ENCODE results near the gene CFAP20DC.
"Not testable (repeated sequence)": the region's sequence is repeated elsewhere in the genome, so short reads cannot be mapped to it uniquely, and the experiment has no call there.

DNA sequence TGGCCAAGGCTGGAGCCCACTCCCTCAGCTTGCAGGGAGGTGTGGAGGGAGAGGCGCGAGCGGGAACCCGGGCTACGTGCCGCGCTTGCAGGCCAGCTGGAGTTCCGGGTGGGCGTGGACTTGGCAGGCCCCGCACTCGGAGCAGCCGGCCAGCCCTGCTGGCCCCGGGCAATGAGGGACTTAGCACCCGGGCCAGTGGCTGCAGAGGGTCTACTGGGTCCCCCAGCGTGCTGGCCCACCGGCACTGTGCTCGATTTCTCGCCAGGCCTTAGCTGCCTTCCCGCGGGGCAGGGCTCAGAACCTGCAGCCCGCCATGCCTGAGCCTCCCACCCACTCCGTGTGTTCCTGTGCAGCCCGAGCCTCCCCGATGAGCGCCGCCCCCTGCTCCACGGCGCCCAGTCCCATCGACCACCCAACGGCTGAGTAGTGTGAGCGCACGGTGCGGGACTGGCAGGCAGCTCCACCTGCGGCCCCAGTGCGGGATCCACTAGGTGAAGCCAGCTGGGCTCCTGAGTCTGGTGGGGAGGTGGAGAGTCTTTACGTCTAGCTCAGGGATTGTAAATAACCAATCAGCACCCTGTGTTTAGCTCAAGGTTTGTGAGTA is 1.1 kb upstream of the CFAP20DC start:
- not testable (repeated sequence) for TF ChIP-seq ZFX (IDR thresholded peaks at IDR 0.05; ENCODE audit: borderline replicate concordance)
- TF ChIP-seq, protein P1, sequence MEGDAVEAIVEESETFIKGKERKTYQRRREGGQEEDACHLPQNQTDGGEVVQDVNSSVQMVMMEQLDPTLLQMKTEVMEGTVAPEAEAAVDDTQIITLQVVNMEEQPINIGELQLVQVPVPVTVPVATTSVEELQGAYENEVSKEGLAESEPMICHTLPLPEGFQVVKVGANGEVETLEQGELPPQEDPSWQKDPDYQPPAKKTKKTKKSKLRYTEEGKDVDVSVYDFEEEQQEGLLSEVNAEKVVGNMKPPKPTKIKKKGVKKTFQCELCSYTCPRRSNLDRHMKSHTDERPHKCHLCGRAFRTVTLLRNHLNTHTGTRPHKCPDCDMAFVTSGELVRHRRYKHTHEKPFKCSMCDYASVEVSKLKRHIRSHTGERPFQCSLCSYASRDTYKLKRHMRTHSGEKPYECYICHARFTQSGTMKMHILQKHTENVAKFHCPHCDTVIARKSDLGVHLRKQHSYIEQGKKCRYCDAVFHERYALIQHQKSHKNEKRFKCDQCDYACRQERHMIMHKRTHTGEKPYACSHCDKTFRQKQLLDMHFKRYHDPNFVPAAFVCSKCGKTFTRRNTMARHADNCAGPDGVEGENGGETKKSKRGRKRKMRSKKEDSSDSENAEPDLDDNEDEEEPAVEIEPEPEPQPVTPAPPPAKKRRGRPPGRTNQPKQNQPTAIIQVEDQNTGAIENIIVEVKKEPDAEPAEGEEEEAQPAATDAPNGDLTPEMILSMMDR (IDR thresholded peaks at IDR 0.05): not testable (repeated sequence)
